Activated CD4-positive, CD25-positive, alpha-beta regulatory T cell treated with anti-CD3 and anti-CD28 coated beads, Interleukin-2, amount 50 U/mL, for 72 hours (primary cell): Measurements from ENCODE around the gene CAVIN2.

ENCODE experiments used
- DNase-seq: peaks from one replicate; pipeline ENCODE4 v3.0.0; 2021

The CAVIN2 gene

DNA sequence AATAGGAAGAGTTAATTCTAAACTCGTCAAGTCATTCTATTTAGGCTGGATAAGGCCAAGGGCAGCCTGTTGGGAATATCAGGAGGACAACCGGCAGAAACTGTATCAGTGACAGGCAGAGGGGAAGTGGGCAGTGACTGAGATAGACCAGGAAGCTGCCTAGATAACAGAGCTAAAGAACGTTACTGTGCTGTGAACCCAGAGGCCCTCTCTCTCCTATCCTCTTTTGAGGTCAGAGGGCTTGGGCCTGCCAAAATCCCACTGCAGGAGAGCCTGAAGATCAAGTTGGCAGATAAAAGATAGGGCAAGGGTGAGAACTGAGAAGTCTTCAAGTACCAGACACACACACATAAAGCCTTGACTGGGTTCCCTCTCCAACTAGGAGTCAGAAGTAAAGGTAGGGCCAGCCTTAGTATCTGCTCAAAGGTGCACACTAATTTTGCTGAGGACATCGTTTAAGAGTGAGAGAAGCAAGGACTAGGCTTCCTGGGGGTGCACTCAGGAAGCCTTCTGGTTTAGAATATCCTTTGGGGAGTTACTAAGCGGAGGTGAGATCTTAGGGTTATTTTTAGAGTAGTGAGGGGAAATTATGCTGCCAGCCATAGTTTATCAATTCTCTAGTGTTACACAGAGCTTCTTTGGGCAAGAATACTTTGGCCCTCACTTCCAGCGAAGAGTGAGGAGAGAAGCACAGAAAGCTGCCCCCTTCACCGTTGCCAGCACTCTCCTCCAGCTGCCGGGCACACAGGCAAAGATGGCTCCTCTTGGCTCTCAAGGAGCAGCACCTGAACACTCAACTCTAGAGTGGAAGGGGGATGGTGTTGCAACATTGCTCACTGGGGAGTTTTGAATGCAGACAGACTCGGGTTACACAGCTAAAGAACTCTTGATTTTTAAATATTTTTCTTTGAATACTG, 9.8 kb downstream of the CAVIN2 start:
- no peak for DNase-seq

DNA sequence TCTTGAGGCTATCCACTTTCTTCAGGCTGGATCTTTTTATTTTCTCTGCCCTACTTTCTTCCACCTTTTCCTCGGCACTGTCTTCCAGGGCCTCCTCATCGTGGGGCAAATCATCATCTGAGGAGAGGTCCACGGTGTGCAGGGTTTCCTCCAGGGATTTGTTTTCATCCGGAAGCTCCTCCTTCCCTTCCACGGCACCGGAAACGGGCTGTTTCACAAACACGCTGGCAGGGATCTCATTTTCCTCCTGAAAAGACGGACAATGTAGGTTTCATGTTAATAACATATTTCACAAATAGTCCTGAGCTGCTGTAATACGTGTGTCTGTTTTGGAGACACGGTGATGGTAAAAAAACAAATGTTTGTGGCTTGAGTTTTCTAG, 10.4 kb downstream of the CAVIN2 start:
- no peak for DNase-seq

- DNase-seq: no peak
Measured at GRCh38 chr2:191835539-191836350, 11.1 kb downstream of the CAVIN2 start.

DNA sequence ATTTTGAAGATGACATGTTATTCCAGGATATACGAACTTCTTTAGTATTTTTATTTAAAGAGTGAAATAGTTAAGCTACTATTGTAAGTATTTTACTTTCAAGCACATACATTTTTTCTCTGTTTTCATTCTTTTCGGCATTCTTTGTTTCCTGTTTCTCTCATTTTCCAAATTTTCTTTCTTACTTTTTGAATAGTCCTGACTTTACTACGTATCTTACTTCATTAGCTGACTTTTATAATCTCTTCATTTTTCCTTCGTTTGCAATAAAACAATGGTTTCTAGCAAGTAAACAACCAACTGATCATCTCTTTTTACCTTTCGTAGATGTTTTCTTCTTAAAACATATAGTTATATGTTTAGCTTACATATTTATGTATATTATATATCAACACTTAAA, 11.8 kb downstream of the CAVIN2 start:
- no peak for DNase-seq

GRCh38 chr2:191833356-191833755, 13.5 kb downstream of the CAVIN2 start:
- no peak for DNase-seq

- no peak for DNase-seq
Measured at GRCh38 chr2:191832668-191833067, 14.2 kb downstream of the CAVIN2 start.

GRCh38 chr2:191831410-191831994, 15.4 kb downstream of the CAVIN2 start:
- DNase-seq: no peak

- no peak for DNase-seq
Measured at GRCh38 chr2:191824398-191824797, 22.5 kb downstream of the CAVIN2 start.

DNA sequence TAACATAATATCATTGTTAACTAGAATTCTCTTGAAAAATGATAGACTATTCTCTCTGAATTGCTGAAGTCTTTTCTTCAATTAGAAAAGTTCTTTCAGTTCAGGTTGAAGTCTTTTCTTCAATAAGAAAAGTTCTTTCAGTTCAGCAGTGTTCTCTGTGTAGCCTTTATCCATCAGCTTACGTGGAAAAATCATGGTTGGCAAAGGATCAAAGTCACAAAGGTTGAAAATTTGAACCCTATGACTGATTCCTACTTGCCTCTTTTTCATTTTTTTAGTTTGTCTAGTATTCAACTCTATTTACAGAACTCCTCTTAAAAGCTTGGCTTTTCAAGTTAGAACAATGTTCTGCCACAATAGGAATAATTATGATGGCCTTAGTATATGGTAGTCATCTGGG, 25.8 kb downstream of the CAVIN2 start:
- no peak for DNase-seq

- DNase-seq: no peak
Measured at GRCh38 chr2:191818725-191819350, 28.1 kb downstream of the CAVIN2 start.

DNA sequence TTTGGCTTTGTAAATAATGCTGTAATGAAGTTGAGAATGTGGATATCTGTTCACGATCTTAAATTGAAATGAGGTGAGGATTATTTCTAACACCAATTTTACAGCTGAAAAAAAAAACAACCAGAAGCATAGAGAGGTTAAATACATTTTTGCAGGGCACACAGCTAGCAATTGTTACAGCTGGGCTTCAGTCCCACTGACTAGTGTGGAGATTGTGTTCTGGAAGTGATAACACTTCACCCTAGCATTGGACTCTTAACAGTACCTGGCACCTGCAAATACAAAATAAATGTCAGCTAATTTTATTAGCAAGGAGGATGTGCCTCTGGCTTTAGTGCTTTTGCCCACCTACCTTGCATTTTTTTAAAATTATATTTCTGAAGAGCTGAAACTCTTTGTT, 28.8 kb downstream of the CAVIN2 start:
- no peak for DNase-seq

DNA sequence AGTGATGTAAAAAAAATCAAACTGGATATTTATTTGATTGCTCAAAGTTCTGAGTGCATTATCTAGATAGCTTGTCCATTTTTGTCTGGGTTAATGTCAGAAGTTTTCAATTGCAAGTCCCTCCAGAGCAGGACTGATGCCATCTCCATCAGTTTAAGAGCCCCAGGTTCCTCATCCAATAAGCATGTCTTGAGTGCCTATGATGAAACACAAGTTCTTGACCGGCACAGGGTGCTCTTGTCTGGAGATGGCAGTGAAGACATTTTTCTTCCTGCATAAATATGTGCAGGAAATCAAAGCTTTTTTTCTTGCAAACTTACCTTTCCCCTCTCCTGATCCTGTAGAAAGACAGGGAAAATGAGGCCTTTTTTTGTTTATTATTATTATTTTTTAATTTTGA, 31.9 kb downstream of the CAVIN2 start:
- no peak for DNase-seq

DNA sequence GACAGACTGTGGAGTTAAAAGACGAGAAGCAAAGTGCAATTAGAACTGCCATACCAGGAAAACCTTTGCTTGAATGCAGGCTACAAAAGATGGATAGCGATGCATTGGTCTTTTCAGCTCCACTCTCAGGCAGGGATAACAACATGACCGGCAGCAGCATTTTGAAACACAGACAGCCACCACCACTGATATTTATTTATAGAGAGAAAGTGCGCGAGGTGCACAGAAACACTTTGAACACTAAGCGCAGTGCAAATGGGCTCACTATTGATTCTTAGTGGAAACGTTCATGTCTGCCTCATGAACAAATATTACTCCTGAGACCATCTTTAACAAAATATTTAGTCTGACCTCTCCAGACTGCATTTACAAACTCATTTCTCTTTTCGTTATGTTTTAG, 32.9 kb downstream of the CAVIN2 start:
- DNase-seq: no peak

GRCh38 chr2:191811807-191812602, 34.9 kb downstream of the CAVIN2 start:
- DNase-seq: no peak

DNA sequence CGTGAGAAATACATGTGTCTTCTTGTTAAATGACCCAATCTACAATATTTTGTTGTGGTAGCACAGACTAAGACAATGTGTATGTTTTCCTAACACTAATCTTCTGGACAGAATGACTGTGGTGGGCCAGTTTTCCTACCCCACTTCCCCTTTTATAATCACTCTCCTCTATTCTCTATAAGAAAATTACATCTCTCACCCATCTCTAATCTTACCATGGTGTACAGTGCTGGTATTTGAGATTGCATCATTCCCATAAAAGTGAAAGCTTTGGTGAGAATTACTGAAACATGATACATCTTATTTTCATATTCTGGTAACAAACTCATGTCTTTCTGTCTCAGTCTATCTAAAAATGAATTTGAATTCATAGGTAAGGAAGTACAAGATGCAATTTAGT, 40.5 kb downstream of the CAVIN2 start:
- DNase-seq: no peak

GRCh38 chr2:191804766-191805165, 42.1 kb downstream of the CAVIN2 start:
- no peak for DNase-seq

- no peak for DNase-seq
Measured at GRCh38 chr2:191803007-191803406, 43.9 kb downstream of the CAVIN2 start.

- DNase-seq: no peak
Measured at GRCh38 chr2:191802180-191802579, 44.7 kb downstream of the CAVIN2 start.

GRCh38 chr2:191800874-191801273, 46.0 kb downstream of the CAVIN2 start:
- no peak for DNase-seq

DNA sequence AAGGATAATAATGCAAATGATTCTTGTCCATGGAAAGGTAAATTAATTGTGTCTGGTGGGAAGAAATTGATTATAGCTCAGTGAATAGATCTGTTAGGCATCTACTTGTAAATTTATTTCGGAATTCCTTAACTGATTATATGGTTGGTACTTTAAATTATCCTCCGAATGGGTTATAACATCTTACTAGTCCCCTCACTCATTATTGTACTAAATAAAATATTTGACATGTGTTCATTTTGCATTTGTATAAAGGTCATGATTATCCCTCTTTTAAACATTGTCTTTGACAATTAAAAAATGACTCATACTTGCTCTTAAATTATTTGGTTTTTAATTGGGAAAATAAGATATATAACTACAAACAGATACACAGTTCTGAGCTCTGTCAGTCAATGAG, 47.4 kb downstream of the CAVIN2 start:
- DNase-seq: no peak

- no peak for DNase-seq
Measured at GRCh38 chr2:191797942-191798876, 48.7 kb downstream of the CAVIN2 start.
